Right lobe of liver (tissue), 6 donors: ENCODE measurements around the gene ZNF865. TPM values are rescaled to one million over a fixed set of nuclear protein-coding genes. Genes with fewer than 3 reads are reported as not detected.
A peak's percentile ranks its signal among the peaks of the same experiment; 100 is the strongest.

ENCODE experiments used
- ATAC-seq, 4 donors: fragments of 200-7000 bp; cut with Tn5 transposase; one replicate each; pipeline ENCODE4 v1.9.1; 2020; ENCODE audit warnings: mild to moderate bottlenecking in 4 of 4, moderate library complexity in 4 of 4
- DNase-seq, 3 donors: peaks; one replicate each; pipeline ENCODE4 v3.0.0-alpha.2; 2020
- H3K27ac ChIP-seq, 3 donors: fragments of 200-600 bp; one replicate each; pipeline ENCODE4 v1.8.0; 2022
- H3K27me3 ChIP-seq, 2 donors: fragments of 200-600 bp; one replicate each; pipeline ENCODE4 v1.8.0; 2022
- H3K36me3 ChIP-seq, 4 donors: fragments of 200-600 bp; sonication (generic) in 1 of 4; one replicate each; pipeline versions ENCODE4 v1.5.1 to v1.8.0; 2017 to 2022; ENCODE audit warnings: control low read depth in 1 of 4
- H3K4me1 ChIP-seq, 4 donors: fragments of 200-600 bp; sonication (generic) in 1 of 4; one replicate each; pipeline versions ENCODE4 v1.5.1 to v1.8.0; 2017 to 2022; ENCODE audit warnings: control low read depth in 1 of 4
- H3K4me3 ChIP-seq, 3 donors: fragments of 200-600 bp; one replicate each; pipeline ENCODE4 v1.8.0; 2022
- H3K9me3 ChIP-seq, 4 donors: fragments of 200-600 bp; sonication (generic) in 1 of 4; one replicate each; pipeline versions ENCODE4 v1.5.1 to v1.8.0; 2017 to 2022; ENCODE audit warnings: control low read depth in 1 of 4
- POLR2A ChIP-seq: fragments of 450-650 bp; IDR thresholded peaks from one replicate; pipeline ENCODE4 v1.6.1; 2017; ENCODE audit warnings: antibody characterized with exemption, mild to moderate bottlenecking
- WGBS: methylation state at CpG from one replicate; pipeline ENCODE4 v1.1.6; 2018; ENCODE audit warnings: low coverage, low lambda C conversion rate; ENCODE audit not compliant: insufficient coverage; ENCODE audit errors: missing lambda C conversion rate; 5-methylcytosine and 5-hydroxymethylcytosine counted together
- intact Hi-C, 2 donors: fragments of 100-400 bp; cut with DNase I; formaldehyde crosslinking; loops; one replicate each; pipeline versions ENCODE4 v1.11.2 to v1.14.1; 2022
- long read RNA-seq: library from polyadenylated mRNA; unstranded; transcript quantifications from one replicate; pipeline ENCODE4 v2.0.0, GENCODE V29; 2019
- total RNA-seq, 6 experiments: library from RNA; depleted of rRNA in 2 of 6; stranded (reverse); fragments of >200 nt in 2 of 6; fragmentation: NEBNext Ultra II Directional in 3 of 6; extraction: Animal tissue kit (Norgen Biotek cat#: 25700) in 3 of 6; gene quantifications; one replicate each; pipeline versions ENCODE4 v1.1.0 to v1.2.4, GENCODE V29; 2016 to 2023
- TF ChIP-seq, protein P1 (sequence below), 4 donors: fragments of 200-600 bp in 3 of 4; fragments of 450-650 bp in 1 of 4; IDR thresholded peaks; one replicate each; pipeline versions ENCODE4 v1.5.1 to v1.8.0; 2016 to 2022; ENCODE audit warnings: antibody characterized with exemption in 4 of 4, mild to moderate bottlenecking in 2 of 4
- donor health status: DM: no; HTN: yes; CAD: no.
- donor health status: DM: no; HTN: no; CAD: no.
- donor health status: DM: no; HTN: no; CAD: no.
- donor health status: DM: no; HTN: yes; CAD: no.
- donor health status: DM: no; HTN: yes; CAD: no.

Gene ZNF865
- 1 to 10 TPM; 4.2 to 6.0 (median 4.7) TPM for total RNA-seq
- long read RNA-seq = 0 reads

DNA sequence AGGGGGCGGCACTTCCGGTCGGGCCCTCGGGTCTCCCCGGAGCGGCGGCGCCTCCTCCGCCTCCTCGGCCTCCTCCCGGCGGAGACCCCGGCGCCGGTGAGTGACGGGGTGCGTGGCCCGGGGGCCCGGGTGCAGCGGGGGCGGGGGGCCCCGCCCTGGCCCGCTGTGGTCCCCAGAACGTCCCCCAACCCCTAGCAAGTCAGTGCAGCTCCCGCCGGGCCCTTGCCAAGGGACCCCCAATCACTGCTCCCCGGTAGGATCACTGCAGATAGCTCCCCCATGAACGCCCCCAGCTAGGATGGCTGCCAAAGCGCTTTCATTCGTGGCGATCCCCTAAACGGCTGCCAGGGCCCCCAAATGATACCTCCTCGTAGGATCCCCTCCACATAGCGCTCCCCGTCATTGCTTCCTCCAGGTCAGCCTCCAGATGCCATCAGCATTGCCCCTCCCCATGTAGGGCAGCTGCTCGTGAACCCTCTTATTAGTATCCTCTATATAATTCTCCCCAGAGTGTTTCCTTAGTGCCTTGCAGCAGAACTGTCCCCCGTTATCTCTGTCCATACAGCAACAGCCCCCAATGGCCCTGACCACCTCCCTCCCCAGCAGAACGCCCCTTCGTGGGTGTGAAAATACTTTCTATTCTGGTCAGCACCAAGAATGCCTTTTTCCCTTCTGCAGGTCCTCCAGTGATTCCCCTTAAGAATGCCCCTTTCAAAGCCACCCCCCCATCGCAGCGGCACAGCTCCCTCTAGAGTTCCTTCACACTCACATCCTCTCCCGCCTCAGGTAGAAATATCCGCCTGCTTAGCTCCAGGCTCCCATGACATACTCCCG, at the start of gene ZNF865:
Gene ZNF865, plus strand, starts transcription at position 11 of the 834 bp plus-strand sequence. CDS start 7,972 bp downstream, outside the sequence.
- TF ChIP-seq POLR2A = no peak
- TF ChIP-seq, protein P1, sequence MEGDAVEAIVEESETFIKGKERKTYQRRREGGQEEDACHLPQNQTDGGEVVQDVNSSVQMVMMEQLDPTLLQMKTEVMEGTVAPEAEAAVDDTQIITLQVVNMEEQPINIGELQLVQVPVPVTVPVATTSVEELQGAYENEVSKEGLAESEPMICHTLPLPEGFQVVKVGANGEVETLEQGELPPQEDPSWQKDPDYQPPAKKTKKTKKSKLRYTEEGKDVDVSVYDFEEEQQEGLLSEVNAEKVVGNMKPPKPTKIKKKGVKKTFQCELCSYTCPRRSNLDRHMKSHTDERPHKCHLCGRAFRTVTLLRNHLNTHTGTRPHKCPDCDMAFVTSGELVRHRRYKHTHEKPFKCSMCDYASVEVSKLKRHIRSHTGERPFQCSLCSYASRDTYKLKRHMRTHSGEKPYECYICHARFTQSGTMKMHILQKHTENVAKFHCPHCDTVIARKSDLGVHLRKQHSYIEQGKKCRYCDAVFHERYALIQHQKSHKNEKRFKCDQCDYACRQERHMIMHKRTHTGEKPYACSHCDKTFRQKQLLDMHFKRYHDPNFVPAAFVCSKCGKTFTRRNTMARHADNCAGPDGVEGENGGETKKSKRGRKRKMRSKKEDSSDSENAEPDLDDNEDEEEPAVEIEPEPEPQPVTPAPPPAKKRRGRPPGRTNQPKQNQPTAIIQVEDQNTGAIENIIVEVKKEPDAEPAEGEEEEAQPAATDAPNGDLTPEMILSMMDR (IDR thresholded peaks at IDR 0.05) = peak; percentile 48 to 66 (median 64)
- H3K4me3 ChIP-seq = peak within 1 kb of the TSS; percentile 50 to 81 (median 77)
- no peaks in the 10 kb centered on the region for H3K9me3 ChIP-seq
- H3K36me3 ChIP-seq = no peaks in the 10 kb centered on the region
- peak within 1 kb of the TSS; percentile 76 to 83 (median 79) for H3K27ac ChIP-seq
- intact Hi-C loops = loop anchor here in 1 of 2 donors (5.0 kb wide), 1 partner anchor 89 kb away; no protein-coding TSS in a partner anchor
- peak; percentile 73 to 76 (median 74) for DNase-seq
- peaks cover 0 to 13% (median 5%) of the 10 kb centered on the region in 4 donors for H3K4me1 ChIP-seq
- WGBS = under 1% methylated on average over 19 of the region's 44 CpGs
- no peaks in the 10 kb centered on the region for H3K27me3 ChIP-seq
- ATAC-seq = peak; percentile 47 to 64 (median 57)

DNA sequence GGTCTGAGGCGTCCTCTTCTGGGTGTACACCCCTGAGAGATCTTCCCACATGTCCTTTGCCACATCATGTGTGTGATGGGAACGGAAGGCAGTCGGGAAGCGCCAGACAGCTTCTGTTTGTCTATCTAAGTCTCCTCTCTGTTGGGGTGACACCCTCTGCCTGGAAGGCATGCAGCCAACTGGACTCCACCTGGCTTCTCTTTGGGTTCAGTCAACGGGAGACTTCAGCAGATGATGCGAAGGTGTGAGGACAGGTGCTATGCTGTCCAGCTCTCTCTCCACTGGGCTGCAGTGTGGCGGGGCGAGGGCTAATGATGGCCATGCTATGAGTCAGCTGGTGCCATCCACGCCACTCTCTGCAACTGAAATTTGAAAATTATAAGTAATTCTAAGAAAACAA, 45.8 kb upstream of the ZNF865 start:
- no peak for ATAC-seq

DNA sequence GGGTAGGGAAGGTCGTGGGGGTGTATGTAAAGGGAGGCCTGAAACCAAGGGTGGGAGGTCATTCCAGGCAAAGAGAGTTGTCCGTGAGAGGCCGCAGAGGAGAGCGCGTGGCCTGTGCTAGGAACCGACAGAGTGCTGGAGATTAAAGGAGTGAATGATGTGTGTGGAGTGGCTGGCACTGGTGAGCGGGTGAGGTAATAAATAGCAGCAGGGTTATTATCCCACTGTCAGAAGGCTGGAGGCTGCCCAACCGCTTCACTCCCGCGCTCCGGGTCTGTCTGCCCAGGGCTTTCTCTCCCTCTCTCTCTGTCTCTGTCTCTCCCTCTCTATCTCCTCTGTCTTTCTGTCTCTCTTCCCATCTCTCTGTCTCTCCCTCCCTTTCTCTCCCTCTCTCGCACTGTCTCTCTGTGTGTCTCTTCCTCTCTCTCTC, 42.2 kb upstream of the ZNF865 start:
- DNase-seq (no peak), ATAC-seq (peak in 1 of 4 donors; percentile 40)
- intact Hi-C loops = no loop called here
- H3K9me3 ChIP-seq = no peaks in the 10 kb centered on the region
- no peaks in the 10 kb centered on the region for H3K36me3 ChIP-seq
- H3K27me3 ChIP-seq = no peaks in the 10 kb centered on the region
- no peak overlapping the region for H3K4me3 ChIP-seq
- no peaks in the 10 kb centered on the region for H3K4me1 ChIP-seq
- H3K27ac ChIP-seq = no peak overlapping the region
- TF ChIP-seq POLR2A = no peak
- TF ChIP-seq, protein P1 (IDR thresholded peaks at IDR 0.05) = no peak
- WGBS = 50% methylated on average over 8 of the region's 12 CpGs

More for the DNA sequence above, 45.8 kb upstream of the ZNF865 start:
- Histone ChIP-seq H3K36me3 (no peaks in the 10 kb centered on the region), H3K27me3 (no peaks in the 10 kb centered on the region), H3K27ac (no peak overlapping the region), H3K4me3 (no peak overlapping the region), H3K4me1 (no peaks in the 10 kb centered on the region), H3K9me3 (no peaks in the 10 kb centered on the region)
- TF ChIP-seq, protein P1 (IDR thresholded peaks at IDR 0.05) = no peak
- no peak for TF ChIP-seq POLR2A
- DNase-seq = no peak
- 60% methylated on average over 1 of the region's 9 CpGs for WGBS
- intact Hi-C loops = no loop called here

DNA sequence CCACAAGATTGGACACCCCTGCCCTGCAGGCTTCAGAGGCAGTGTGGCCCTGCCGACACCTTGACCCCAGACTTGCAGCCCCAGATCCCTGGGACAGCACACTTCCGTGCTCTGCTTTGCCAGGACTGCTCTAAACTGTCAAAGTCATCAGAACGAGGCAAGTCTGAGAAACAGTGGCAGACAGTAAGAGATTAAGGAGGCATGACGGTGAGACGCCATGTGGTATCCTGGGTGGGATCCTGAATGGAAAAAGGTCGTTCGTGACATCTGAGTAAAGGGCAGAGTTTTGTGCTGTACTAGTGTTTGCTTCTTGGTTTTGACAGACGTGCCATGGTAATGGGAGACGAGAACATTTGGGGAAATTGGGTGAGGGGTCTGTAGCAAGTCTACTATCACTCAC, 38.6 kb upstream of the ZNF865 start:
- H3K36me3 ChIP-seq = no peaks in the 10 kb centered on the region
- H3K4me1 ChIP-seq = no peaks in the 10 kb centered on the region
- 32% methylated on average over 8 of the region's 9 CpGs for WGBS
- intact Hi-C loops = no loop called here
- no peak overlapping the region for H3K4me3 ChIP-seq
- ATAC-seq (no peak), DNase-seq (no peak)
- TF ChIP-seq, protein P1 (IDR thresholded peaks at IDR 0.05) = no peak
- TF ChIP-seq POLR2A = no peak
- no peaks in the 10 kb centered on the region for H3K9me3 ChIP-seq
- H3K27me3 ChIP-seq = no peaks in the 10 kb centered on the region
- H3K27ac ChIP-seq = no peak overlapping the region
